MM.1S (cell line): ENCODE results near the gene SARS1.

Source experiments
- CTCF ChIP-seq: fragments of 300-600 bp; sonication (generic); IDR thresholded peaks from 2 replicates; pipeline ENCODE4 v1.5.1; 2016; ENCODE audit warnings: antibody characterized with exemption, low read length, mixed read lengths
- EZH2 ChIP-seq: fragments of 300-600 bp; sonication (generic); optimal IDR thresholded peaks from 2 replicates; pipeline ENCODE3; 2017; ENCODE audit warnings: low read depth, mild to moderate bottlenecking, antibody characterized with exemption, low read length, mixed read lengths

- TF ChIP-seq CTCF = no peak
- no peak for TF ChIP-seq EZH2
Measured at GRCh38 chr1:109214695-109215623, 1.2 kb downstream of the SARS1 start.
